ENCODE measurements around the gene HIRA.

GRCh38 chr22:19453718-19454117 is 22.2 kb upstream of the HIRA start:
- TF ChIP-seq SP2 (IDR thresholded peaks at IDR 0.05; ENCODE audit: extremely low read depth, low read depth, low read length, poor library complexity, severe bottlenecking) (no peak), POLR2A (conservative IDR thresholded peaks at IDR 0.05) (no peak; the same call in 1 of the 2 replicates), MXI1 (IDR thresholded peaks at IDR 0.05; ENCODE audit: low read depth, low read length) (no peak), HCFC1 (IDR thresholded peaks at IDR 0.05; ENCODE audit: low read depth, low read length) (no peak), DPF2 (IDR thresholded peaks at IDR 0.05) (no peak), HDGF (IDR thresholded peaks at IDR 0.05) (no peak)
